Epithelial cell of esophagus (primary cell): ENCODE data around the gene DNAJC5.

Source experiments
- DNase-seq: peaks from one replicate; pipeline ENCODE4 v3.0.0; 2010; ENCODE audit warnings: low read depth
- H3K4me3 ChIP-seq: 2 replicates; pipeline ENCODE4 v1.5.1; 2011; ENCODE audit warnings: mild to moderate bottlenecking, low read length, control low read depth
- TF ChIP-seq, protein P1 (sequence below): IDR thresholded peaks from 2 replicates; pipeline ENCODE4 v1.5.1; 2011; ENCODE audit warnings: low read depth, mild to moderate bottlenecking, low read length, control low read depth, inconsistent platforms; ENCODE audit not compliant: insufficient read depth; ENCODE audit errors: missing control alignments

The DNAJC5 gene

DNA sequence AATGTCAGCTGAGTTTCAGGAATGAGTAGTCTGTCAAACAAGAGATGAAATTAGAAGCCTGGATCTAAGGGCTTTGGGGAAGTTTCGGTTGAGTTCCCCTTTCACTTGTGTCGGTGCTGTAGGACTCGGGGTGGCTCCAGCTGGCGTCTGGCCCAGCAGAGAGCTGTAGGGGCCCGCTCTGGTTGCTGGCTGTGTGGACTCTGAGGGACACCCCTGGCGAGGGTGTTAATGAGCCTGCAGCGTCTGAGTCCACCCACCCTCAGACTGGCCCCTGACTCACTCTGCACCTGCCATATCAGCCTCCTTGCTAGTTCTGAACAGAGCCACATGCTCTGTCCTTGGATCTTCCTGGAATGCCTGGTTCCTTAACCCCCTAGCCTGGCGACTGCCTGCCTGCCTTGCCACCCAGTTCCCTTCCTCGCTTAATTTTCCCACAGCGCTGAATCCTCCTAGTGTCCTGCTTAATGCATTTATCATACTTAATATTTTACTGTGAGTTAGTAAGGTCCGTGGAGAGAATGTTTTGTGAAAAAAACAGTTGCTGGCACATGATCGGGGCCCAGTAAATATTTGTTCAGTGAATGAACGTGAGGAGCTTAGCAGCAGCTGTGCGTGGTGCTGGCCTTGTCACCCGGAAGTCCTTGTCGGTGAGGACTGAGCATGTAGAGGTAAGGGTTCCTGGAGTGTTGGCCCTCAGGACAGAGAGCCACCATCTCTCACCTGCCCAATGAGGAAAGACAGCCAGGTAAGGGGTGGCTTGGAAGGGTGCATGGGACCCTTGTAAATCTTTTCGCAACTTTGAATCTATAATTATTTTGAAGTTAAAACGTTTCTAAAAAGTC, 1.6 kb downstream of the DNAJC5 start:
- DNase-seq = peak; percentile 44
- TF ChIP-seq, protein P1, sequence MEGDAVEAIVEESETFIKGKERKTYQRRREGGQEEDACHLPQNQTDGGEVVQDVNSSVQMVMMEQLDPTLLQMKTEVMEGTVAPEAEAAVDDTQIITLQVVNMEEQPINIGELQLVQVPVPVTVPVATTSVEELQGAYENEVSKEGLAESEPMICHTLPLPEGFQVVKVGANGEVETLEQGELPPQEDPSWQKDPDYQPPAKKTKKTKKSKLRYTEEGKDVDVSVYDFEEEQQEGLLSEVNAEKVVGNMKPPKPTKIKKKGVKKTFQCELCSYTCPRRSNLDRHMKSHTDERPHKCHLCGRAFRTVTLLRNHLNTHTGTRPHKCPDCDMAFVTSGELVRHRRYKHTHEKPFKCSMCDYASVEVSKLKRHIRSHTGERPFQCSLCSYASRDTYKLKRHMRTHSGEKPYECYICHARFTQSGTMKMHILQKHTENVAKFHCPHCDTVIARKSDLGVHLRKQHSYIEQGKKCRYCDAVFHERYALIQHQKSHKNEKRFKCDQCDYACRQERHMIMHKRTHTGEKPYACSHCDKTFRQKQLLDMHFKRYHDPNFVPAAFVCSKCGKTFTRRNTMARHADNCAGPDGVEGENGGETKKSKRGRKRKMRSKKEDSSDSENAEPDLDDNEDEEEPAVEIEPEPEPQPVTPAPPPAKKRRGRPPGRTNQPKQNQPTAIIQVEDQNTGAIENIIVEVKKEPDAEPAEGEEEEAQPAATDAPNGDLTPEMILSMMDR = no peak
- peak overlapping the region; percentile 53 for H3K4me3 ChIP-seq

DNA sequence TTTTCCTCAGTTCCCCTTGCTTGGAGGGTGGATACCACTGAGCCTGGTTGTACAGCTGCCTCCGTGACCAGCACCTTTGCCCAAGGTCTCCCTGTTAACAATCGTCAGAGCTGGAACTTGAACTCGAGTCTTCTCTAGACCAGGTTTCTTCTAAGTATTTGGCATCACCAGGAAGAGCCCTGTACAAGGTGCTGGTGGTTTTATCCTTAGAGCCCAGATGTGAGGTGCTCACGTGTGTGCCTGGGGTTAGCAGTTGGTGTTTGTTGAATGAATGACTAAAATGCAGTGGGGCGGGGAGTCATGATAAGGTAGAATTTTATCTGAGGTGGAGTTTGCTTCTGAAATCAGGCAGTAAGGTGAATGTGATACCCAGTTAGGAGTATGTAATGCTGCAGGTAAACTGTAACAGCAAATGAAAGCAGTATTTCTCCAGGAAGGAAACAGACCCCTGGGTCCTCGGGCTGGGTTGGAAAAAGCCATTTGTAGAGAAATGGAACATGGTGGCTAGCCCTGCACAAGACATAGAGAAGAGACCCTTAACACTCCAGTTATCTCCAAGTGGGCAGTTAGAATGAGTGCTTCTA, 3.1 kb downstream of the DNAJC5 start:
- no peak for DNase-seq

DNA sequence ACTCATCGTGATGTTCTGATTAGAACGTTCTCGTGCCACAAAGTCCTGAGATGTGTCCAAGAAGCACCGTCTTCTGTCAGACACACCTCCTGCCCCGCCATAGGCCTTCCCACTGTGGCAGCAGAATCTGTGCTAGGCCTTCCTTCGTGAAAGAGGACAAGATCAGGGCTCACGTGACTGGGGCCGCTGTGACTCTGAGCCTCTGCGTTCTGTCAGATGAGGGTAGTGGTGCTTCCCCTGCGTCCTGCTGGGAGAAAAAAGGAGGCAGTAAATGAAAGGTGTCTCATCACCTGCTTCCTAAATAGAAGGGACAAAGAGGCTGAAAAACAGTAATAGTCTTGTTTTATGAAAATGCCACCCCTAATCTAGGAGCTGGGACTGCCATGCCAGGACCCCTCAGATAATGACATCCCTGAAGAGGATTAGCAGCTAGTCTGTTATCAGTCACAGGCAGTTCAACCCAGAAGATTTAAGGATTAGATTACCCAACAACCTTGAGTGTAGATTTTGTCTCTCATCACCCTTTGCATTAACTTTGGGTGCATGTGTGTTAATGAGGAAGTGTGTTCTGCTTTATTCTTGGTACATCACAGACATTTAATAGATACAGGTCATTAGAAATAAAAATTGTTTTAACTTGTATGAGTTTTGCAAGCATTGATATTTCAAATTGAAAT, 4.1 kb downstream of the DNAJC5 start:
- TF ChIP-seq, protein P1 = no peak
- no peak overlapping the region for H3K4me3 ChIP-seq
- no peak for DNase-seq

More for the DNA sequence above, 3.1 kb downstream of the DNAJC5 start:
- TF ChIP-seq, protein P1 = no peak
- no peak overlapping the region for H3K4me3 ChIP-seq

DNA sequence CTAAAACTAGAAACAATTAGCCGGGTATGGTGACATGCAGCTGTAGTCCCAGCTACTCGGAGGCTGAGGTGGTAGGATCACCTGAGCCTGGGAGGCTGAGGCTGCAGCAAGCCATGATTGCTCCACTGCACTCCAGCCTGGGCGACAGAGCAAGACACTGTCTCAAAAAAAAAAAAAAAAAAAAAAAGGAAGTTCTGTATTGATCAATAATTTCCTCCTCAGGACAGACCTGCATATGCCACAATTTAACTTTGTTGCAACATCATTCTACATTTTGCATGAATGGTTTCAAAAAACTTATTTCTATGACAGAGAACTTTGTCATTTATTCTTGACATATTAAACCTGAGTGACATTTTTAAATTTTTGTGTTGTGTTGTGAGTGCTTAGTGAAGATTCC, 5.5 kb downstream of the DNAJC5 start:
- no peak overlapping the region for H3K4me3 ChIP-seq
- TF ChIP-seq, protein P1 = no peak
- DNase-seq = no peak

DNA sequence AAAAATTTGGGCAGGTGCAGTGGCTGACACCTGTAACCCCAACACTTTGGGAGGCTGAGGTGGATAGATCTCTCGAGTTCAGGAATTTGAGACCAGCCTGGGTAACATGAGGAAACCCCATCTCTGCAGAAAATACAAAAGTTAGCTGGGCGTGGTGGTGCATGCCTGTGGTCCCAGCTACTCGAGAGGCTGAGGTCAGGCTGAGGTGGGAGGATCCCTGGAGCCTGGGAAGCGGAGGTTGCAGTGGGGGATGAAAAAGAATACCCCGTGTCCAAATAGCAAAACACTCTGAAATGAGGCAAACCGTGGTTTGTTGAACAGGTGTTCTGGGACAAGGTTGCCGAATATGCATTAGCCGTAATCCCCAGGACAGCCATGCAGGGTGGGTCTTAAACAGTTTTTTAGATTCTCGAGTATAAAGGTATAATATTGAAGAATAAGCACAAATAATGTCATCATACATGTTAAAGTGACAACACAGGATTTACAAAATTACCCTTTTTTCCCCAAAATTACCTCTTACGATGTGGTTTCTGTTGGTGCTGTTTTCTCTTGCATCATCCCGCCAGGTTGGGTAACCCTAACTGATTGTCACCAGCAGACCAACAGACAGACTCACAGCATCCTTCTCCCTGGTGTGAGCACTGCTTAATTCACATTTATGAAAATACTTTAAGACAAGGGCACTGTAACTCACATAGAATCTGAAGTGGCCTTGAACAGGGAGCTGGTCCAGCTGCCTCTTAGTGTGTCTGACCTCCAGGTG, 9.1 kb downstream of the DNAJC5 start:
- no peak overlapping the region for H3K4me3 ChIP-seq
- TF ChIP-seq, protein P1 = no peak
- no peak for DNase-seq

DNA sequence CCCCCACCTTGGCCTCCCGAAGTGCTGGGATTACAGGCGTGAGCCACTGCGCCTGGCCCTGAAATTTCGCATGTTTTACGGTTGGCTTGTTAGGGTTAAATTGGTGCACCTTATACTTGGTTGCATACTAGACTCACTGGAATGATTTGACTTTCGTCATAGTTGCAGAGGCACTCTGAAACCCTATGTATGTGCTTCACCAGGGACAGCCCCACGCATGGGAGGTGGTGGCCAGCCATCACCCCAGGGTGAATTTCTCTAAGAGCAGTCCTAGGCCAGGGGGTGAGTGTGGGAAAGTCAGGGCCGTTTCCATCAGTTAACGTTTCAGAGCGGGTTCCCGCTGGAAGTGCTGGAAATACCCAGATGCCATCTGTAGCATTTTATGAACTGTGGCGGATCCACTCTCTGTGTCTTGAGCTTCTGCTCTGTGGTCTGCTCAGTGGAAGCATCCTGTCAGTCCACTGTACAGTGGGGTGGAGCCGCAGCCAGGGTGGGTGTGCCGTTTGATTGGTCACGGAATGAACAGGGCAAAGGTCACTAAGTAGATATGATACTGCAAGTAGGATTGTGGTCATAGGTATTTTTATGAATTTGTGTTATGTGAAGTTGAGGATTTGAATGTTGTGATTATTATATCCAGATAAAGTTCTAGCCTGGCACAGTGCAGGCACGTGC, 13.2 kb downstream of the DNAJC5 start:
- DNase-seq = no peak
- no peak overlapping the region for H3K4me3 ChIP-seq
- TF ChIP-seq, protein P1 = no peak
